Fibroblast of upper back skin (primary cell): Measurements from ENCODE around the gene ERBB4.

ENCODE experiments used
- DNase-seq: peaks from one replicate; pipeline ENCODE4 v3.0.0-alpha.2; 2013

The ERBB4 gene

GRCh38 chr2:211976076-211976475 lies 562.5 kb downstream of the ERBB4 start:
- no peak for DNase-seq

DNA sequence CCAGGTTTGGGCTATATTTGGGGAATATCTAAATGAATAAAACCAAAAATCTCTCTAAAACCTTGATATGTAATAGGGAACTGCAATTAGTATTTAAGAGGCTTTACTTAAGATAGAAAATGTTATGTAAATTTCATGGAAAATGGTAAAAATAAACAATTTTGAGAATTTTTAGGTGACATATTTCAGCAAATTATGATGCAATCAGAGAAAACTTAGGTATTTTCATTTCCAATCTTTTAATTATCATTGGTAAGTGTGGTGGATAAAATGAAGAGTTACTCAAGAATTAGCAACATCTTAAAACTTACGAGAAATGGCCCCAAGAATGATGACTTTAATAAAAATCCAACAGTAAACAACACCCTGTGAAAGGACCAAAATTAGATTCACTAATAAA lies 571.4 kb downstream of the ERBB4 start:
- DNase-seq = no peak

DNA sequence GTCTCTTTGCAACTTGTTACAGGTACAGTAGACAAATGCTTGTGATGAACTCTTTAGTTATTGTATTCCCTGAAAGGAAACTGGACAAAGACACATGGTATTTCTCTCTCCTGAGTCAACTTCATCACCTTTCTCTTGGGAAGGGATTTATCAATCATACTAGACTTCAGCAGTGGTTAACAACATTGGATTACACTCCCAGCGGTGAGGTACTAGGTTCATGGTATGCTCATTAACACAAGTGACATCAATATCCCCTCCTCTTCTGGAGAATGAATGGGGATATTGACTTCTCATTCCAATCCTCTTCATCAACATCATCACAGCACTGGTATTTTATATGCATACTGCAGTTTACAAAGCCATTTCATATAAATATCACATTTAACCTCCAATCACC lies 574.6 kb downstream of the ERBB4 start:
- DNase-seq = no peak

DNA sequence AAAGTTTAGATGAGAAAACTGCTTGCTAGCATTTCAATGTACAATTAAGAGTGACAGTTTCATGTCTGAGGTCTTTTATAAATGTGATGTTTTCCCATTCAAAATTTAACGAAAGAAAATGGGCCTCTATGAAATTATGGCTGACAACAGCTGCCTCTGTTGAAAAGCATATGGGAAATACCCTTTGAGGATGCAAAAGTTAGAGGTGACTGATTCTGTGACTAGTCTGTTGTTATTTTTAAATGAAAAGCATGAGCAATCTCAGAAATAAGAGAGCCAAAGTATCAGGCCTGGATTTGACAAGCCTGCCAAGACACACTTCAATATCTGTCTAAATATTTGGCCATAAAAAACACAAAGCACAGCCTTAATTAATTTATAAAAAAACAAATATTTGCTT lies 580.8 kb downstream of the ERBB4 start:
- DNase-seq = no peak

DNA sequence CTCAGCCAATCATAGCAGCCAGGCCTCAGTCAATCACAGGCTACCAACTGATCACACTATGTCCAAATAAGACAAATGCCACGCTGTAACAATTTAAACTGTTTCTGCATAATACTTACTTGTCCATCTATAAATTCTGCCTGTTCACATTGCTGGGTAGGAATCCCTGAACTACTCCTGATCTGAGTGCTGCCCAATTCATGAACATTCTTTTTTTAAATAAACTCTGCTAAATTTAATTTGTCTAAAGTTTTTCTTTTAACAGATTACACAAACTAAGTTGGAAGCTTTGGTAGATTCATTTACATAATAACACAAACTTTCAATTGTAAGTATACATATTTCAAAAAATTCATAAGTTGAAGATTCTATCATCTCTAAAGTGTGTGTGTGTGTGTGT lies 583.0 kb downstream of the ERBB4 start:
- no peak for DNase-seq

GRCh38 chr2:211948932-211949331 lies 589.7 kb downstream of the ERBB4 start:
- no peak for DNase-seq

GRCh38 chr2:211946960-211947359 lies 591.6 kb downstream of the ERBB4 start:
- no peak for DNase-seq

DNA sequence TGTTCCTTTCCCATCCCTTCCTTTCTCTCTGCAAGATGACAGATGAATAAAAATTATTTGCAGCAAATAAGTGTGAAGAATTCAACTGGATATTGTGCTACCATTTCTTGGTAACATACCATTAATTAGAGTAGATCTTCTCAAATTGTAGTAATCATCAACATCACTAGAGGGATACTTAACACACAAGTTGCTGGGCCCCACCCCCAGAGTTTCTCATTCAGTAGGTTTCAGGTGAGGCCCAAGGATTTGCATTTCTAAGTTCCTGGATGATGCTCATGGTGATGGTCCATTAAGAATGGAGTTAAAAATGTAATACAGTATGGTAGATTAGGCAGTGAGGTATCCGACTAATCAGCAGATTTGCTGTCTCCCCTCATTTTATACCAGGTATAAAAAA lies 594.0 kb downstream of the ERBB4 start:
- DNase-seq = no peak

DNA sequence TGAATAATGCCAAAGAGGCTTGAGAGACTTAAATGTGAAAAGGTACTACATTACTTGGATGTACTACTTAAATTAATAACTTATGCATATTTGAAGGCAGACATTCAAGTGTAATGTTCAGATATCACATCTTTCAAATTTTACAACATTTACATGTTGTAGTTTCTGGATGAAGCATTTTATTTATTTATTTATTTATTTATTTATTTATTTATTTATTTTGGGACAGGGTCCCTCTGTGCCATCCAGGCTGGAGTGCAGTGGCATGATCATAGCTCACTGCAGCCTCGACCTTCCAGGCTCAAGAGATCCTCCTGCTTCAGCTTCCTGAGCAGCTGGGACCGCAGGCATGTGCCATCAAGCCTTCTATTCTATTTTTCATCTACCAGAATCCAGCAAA lies 596.4 kb downstream of the ERBB4 start:
- no peak for DNase-seq

DNA sequence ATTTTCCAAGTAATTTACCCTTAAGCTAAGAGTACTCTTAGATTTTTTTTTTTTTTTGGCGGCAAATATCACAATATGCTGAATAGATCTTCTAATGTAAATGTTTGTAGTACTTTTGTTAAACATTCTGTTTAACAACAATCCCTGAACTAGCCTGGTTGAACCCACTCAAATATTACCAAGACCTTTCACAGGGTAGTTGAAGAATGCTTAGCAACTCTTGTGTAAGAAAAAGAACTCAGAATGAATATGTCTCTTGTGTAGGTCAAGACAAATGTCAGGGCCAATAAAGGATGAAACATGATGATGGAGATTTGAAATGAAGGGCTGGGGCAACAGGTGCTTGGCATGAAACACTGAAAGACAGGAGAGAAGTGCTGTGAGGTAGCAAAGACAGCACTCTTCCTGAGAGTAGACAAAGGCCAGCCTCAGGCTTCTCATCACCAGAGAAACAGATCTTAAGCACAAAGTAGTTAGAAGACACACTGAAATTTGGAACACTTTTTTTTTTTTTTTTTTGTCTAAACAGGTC lies 597.3 kb downstream of the ERBB4 start:
- DNase-seq = no peak

GRCh38 chr2:211939177-211939576 lies 599.4 kb downstream of the ERBB4 start:
- DNase-seq = no peak

DNA sequence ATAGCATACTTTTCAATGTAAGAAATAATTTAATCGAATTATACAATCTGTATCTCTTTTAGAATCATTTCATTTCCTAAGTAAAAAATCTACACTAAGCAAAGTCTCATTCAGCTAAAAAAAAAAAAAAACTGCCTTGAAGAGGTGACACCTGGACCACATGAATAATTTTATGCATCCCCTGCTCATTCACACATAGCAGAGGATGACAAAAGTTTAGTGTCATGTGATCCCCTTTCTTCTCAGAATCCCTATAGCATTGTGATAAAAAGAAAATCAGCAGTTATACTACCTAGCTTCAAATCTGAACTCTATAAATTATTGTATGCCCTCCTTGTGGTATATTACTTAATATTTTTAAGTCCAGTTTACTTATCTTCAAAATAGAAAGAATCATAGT lies 603.8 kb downstream of the ERBB4 start:
- DNase-seq = no peak

- no peak for DNase-seq
Observed at GRCh38 chr2:211931314-211931713, 607.3 kb downstream of the ERBB4 start.

DNA sequence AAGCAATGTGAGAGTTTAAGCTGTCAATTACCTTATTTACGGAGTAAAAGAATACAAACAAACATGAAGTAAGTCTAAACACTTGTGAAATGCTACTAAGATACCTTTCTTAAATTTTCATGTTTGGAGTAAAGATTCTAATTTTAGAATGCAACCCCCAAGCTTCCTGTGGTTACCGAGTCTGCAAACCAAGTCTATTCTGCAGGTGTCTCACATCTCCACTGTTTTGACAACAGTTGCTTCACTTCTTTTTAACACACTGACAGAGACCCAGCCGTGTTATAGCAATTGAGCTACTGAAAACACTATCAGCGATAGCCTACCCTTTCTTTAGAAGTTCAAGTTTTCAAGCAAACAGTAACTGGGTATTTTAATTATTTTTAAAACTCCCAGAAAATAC lies 608.3 kb downstream of the ERBB4 start:
- DNase-seq = no peak

- DNase-seq = no peak
Observed at GRCh38 chr2:211928201-211928600, 610.4 kb downstream of the ERBB4 start.

GRCh38 chr2:211923019-211923418 lies 615.6 kb downstream of the ERBB4 start:
- DNase-seq = no peak

DNA sequence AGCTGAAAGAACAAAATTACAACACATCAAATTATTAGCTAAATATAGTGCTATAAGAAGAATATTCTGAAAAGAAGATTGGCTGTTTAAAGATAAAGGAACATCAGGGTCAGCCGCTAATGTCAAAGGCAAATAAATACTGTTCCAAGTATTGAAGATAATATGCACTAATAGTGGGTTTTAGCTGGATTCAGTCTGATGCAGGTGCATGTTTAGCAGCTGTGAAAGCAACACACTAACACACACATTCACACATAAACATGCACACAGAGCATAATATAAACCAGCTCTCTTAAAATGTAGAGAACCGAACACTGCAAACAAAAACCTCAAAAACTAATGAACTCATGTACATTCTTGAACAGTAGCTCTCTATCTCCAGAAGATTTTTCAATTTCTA lies 634.6 kb downstream of the ERBB4 start:
- no peak for DNase-seq

DNA sequence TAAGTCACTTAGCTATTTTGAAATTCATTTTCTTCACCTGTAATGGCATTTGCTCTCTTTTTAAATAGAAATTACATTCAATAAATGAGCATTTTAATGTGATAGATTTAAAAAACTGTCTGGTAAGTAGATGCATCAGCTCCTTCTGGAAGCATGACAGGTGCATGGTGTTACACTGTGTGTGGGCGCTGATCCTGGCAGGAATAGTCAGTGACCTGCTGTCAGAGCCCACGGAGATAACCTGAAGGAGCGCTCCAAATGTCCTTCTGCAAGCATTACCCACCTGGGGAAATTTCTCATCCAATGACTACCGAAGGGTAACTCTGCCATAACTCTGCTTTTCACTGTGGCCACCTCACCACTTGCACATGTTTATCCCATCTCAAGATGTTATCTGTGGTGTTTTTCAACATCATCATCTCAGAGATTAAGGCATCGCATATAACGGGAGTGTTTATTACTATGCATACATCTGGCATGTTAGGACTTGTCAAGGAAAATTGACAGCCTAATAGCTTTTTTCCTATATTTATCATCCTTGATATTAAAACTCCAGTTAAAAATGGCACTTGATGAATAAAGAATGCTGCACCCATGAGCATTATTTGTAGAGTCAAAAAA lies 637.3 kb downstream of the ERBB4 start:
- DNase-seq = no peak

- DNase-seq = no peak
Observed at GRCh38 chr2:211900518-211900917, 638.1 kb downstream of the ERBB4 start.

- no peak for DNase-seq
Observed at GRCh38 chr2:211900000-211900399, 638.6 kb downstream of the ERBB4 start.

- DNase-seq = no peak
Observed at GRCh38 chr2:211898702-211899101, 639.9 kb downstream of the ERBB4 start.

GRCh38 chr2:211881449-211881848 lies 657.2 kb downstream of the ERBB4 start:
- no peak for DNase-seq

DNA sequence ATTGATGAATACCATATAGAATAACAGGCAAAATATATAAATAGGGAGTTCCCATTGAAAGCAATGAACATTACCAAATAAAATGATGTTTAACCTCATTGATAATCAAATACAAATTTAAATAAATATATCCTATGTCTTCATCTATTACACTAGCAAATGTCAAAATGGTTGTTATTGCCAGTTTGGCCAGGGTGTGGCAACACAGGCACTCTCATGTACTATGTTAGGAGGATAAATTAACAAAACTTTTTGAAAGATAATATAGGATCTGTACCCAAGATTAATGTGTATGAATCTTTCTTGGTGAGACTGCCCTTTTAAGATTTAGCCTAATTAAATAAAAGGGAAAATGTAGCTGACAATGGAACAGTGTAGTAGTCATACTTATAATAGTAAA lies 659.3 kb downstream of the ERBB4 start:
- DNase-seq = peak; percentile 0

GRCh38 chr2:211877061-211877460 lies 661.5 kb downstream of the ERBB4 start:
- no peak for DNase-seq

- DNase-seq = no peak
Observed at GRCh38 chr2:211875488-211875887, 663.1 kb downstream of the ERBB4 start.
